NCI-H2171 (cell line): ENCODE results near the gene FKBP1B.
"Not testable (repeated sequence)": the region's sequence is repeated elsewhere in the genome, so short reads cannot be mapped to it uniquely, and the experiment has no call there.

ENCODE experiments used
- DNase-seq: peaks from one replicate; lab custom pipeline; 2025; lab: John Stamatoyannopoulos, UW

FKBP1B gene

GRCh38 chr2:24072259-24072658 is 22.7 kb downstream of the FKBP1B start:
- no peak for DNase-seq

- no peak for DNase-seq
Measured at GRCh38 chr2:24073816-24074215, 24.3 kb downstream of the FKBP1B start.

GRCh38 chr2:24075259-24075658 is 25.7 kb downstream of the FKBP1B start:
- no peak for DNase-seq

GRCh38 chr2:24075915-24076848 is 26.6 kb downstream of the FKBP1B start, which contains the start of gene SF3B6:
Gene SF3B6, minus strand, starts transcription at chr2:24076326. Its CDS starts 97 bp downstream, at chr2:24076229.
- peak; percentile 100 for DNase-seq

GRCh38 chr2:24076849-24077534 is 27.5 kb downstream of the FKBP1B start:
- peak; percentile 64 for DNase-seq

- no peak for DNase-seq
Measured at GRCh38 chr2:24077535-24077877, 28.0 kb downstream of the FKBP1B start.

GRCh38 chr2:24077879-24078278 is 28.3 kb downstream of the FKBP1B start:
- no peak for DNase-seq

GRCh38 chr2:24080701-24081100 is 31.2 kb downstream of the FKBP1B start:
- no peak for DNase-seq

GRCh38 chr2:24082787-24083566 is 33.4 kb downstream of the FKBP1B start:
- no peak for DNase-seq

- DNase-seq = peak; percentile 56
Measured at GRCh38 chr2:24083567-24084385, 34.2 kb downstream of the FKBP1B start.

- DNase-seq = peak; percentile 75
Measured at GRCh38 chr2:24084386-24085199, 35.1 kb downstream of the FKBP1B start, which contains the start of gene TP53I3. Gene TP53I3, minus strand, starts transcription at chr2:24084834. Its CDS starts 508 bp downstream, at chr2:24084326.

GRCh38 chr2:24085200-24085489 is 35.6 kb downstream of the FKBP1B start:
- no peak for DNase-seq

GRCh38 chr2:24086241-24086640 is 36.7 kb downstream of the FKBP1B start:
- DNase-seq = no peak

GRCh38 chr2:24087032-24087431 is 37.5 kb downstream of the FKBP1B start:
- no peak for DNase-seq

GRCh38 chr2:24088821-24089359 is 39.3 kb downstream of the FKBP1B start:
- no peak for DNase-seq

- DNase-seq = not testable (repeated sequence)
Measured at GRCh38 chr2:24093270-24093669, 43.7 kb downstream of the FKBP1B start.

GRCh38 chr2:24095171-24095677 is 45.7 kb downstream of the FKBP1B start:
- DNase-seq = not testable (repeated sequence)

GRCh38 chr2:24100732-24101131 is 51.2 kb downstream of the FKBP1B start:
- DNase-seq = not testable (repeated sequence)

- DNase-seq = no peak
Measured at GRCh38 chr2:24101992-24102391, 52.5 kb downstream of the FKBP1B start.

- DNase-seq = no peak
Measured at GRCh38 chr2:24102677-24103076, 53.1 kb downstream of the FKBP1B start.
